Stimulated activated CD8-positive, alpha-beta memory T cell treated with anti-CD3 and anti-CD28 coated beads, Interleukin-15, amount 100 ng/mL, for 4 hours (primary cell): ENCODE results near the gene BCL2L15.
A peak's percentile ranks its signal among the peaks of the same experiment; 100 is the strongest.

Experiments used
- DNase-seq, 2 donors: peaks; one replicate each; pipeline ENCODE4 v3.0.0-alpha.2; 2020; ENCODE audit warnings: low read depth in 2 of 2

BCL2L15 gene

DNA sequence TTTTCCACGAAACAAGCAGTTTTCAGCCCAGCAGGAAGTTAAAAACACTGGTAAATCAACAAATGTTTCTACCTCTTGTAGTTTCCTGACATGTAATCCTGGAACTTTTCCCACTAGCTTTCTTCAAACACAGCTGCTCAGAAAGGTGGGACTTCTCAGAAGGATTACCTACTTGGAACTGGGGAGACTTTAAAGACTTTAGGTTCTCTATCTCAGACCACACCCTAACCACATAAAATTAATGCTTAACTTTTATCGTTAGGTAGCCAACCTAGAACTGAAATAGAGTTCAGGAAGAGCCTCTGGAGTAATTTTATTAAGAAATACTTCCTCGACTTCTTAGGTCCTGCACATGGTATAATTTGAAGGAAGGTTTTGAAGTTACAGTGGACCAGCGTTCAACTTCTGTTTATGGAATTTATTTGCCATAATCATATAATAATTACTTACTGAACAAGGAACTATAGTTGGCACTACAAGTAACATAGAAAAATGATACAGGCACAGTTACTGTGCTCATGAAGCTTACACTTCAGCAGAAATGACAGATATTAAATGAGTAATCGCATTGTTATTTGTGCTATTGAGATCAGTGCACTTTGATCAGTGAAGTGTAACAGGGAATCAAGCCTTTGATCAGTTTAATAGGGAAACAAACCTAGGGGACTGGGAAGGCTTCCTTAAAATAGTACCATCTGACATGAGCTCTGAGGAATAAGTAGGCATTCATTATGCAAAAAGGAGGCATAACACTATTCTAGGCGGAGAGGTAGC is at the start of gene BCL2L15:
Gene BCL2L15 (minus strand): TSS at position 180 of the 774 bp plus-strand sequence. CDS start 206 bp downstream, outside the sequence.
- no peak for DNase-seq

DNA sequence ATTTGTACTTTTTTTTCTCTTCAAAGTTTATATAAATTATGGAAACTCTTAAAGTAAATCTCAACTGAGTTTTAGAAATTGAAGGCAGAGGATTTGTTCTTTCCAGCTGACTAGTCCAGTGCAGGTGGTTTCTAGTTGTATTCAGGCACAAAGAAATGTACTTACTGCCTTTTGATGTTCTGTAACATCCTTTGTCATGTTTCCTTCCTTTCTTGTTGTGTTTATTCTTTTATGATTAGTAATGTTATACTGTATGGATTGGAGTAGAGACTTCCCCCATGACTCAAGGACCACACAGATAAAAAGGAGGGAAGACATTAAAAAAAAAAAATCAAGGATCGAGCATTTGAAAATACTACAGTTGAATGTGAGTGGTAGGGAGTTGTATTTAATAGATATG is 49.8 kb upstream of the BCL2L15 start:
- no peak for DNase-seq

DNA sequence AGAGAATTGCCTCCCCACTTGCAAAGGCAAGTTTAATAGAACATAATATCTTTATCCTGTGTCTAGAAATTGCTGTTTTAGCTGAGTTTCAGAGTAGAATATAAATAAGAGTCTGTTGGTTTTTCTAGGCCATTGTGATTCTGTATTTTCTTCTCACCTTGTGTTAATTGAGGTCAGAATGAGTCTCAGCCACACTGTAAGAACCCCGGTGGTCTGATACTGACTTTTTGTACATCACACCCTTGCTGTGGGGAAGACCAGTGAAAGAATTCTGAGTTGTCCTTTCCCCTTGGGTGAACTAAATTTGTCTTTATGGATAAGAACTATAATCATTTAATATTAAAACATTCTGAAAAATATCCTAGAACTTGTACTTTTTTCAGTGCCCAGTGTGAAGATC is 48.6 kb upstream of the BCL2L15 start:
- DNase-seq, result no peak

DNA sequence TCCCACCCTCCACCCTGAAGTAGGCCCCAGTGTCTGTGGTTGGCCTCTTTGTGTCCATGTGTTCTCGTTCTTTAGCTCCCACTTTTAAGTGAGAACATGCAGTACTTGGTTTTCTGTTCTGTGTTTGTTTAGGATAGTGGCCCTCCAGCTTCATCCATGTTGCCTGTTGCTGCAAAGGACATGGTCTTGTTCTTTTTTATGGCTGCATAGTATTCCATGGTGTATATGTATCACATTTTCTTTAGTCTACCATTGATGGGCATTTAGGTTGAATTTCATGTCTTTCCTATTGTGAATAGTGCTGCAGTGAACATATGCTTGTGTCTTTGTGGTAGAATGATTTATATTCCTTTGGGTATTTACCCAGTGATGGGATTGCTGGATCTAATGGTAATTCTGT is 47.8 kb upstream of the BCL2L15 start:
- DNase-seq, result no peak

DNA sequence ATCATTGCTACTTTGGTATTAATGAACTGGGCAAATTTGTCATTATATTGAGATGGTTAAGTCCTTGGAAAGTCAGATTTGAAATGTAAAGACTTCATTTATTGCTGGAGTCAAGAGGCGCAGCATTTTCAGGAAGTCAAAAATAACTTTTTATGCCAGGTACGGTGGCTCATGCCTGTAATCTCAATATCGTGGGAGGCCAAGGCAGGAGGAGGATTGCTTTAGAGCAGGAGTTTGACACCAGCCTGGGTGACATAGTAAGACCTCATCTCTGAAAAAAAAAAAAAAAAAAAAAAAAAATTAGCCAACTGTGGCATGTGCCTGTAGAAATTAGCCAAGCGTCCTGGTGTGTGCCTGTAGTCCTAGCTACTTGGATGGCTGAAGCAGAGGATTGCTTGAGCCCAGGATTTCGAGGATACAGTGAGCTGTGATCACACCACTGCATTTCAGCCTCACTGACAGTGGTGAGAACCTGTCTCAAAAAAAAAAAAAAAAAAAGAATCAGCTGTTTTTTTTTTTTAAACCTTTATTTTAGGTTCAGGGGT is 47.2 kb upstream of the BCL2L15 start:
- no peak for DNase-seq

DNA sequence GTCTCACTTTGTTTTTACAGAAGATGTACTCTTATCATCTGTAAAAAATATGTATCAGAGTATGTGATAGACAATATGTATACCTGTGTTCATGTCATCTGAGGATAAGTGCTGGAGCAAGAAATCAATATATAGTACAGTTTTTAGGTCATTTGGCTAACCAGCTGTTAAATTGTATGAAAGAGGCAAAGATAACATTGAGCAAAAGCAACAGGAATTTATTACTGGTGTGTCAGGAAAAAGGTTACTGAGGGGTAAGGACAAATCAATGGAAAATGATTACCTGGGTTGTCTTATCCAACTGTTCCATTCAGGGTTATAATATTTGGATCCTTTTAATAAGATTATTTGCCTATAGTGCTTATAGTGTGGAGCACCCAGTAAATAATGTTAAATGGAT is 46.6 kb upstream of the BCL2L15 start:
- no peak for DNase-seq

DNA sequence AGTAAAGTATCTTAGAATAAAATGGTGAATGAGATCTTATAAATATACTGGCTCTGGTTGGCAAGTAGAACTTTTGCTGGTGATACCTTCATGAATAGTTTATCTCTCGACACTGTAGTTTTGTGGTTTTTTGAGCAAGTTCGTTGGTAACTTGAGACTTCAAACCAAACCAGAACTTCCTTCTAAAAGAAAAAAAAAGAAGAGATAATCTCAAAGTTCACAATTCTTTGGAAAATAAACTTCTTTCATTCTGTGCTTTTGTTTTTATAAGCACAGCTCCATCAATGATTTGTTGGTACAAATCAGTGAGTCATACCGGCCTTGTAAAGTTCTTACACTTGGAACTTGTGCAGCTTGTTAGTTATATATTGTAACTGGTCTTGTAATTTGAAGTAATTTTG is 44.1 kb upstream of the BCL2L15 start:
- DNase-seq, result no peak

DNA sequence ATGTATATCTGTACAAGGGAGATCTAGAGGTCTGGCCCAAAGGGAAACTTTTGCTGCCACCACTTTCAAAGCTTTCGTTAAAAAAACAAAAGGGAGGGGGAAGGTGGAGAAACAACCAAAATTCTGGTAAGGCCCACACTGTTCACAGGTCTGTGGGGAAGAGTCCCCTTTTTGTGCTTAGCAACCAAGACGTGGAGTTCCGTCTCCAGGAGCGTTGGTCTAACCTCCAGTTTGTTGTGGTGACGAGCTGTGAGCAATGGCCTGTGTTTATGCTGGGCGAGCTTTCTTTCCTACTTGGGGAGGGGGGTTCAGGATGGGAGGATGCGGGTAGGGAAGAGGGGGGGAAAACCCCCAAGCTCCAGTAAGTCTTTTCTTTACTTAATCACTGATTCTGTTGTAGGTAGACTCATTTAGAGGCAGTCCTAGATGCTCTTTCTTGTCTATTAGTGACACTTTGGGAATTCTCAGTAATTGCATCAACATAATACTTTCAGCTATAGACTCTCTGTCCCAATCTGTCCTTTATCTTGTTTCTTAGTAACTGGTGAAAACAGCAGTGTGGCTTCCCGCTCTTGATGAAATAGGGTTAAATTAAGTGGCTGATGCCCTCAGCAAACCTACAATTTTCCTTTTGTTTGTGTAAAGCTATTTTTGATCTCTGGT is 43.2 kb upstream of the BCL2L15 start:
- DNase-seq, result peak; percentile 39 to 53

DNA sequence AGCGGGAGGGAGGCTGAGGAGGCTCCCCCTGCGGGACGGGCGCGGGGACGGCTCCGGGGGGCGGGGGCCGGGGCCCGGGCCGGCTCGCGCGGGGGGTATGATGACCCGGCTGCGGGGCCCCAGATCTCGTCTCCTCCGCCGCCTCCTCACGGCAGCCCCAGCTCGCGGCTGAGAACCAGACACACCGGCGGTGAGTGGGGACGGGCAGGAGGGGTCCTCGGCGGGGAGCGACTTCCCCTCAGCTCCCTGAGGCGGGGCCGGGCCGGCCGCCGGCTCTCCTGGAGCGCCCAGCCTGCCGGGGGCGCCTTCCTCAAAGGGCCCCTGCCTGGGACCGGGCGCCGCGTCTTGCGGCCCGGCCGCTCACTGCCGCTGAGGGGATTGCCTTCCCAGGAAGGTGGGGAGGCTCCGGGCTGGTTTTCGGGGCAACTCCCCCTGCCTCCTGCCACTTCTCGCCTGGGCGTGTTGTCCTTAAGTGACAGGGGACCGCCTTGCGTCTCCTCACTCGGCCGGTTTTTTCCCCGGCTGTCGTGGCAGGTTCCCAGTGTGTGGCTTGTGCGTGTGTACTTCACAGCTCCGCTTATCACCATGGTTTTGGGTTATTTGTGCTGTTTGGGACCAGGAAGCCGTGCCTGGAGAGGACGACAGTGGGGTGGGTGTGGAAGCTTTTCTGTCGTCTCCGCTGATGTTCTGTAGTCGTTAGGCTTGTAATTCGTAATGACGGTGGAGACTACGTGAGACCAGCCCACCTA is 42.5 kb upstream of the BCL2L15 start:
- DNase-seq, result peak; percentile 36 to 45

DNA sequence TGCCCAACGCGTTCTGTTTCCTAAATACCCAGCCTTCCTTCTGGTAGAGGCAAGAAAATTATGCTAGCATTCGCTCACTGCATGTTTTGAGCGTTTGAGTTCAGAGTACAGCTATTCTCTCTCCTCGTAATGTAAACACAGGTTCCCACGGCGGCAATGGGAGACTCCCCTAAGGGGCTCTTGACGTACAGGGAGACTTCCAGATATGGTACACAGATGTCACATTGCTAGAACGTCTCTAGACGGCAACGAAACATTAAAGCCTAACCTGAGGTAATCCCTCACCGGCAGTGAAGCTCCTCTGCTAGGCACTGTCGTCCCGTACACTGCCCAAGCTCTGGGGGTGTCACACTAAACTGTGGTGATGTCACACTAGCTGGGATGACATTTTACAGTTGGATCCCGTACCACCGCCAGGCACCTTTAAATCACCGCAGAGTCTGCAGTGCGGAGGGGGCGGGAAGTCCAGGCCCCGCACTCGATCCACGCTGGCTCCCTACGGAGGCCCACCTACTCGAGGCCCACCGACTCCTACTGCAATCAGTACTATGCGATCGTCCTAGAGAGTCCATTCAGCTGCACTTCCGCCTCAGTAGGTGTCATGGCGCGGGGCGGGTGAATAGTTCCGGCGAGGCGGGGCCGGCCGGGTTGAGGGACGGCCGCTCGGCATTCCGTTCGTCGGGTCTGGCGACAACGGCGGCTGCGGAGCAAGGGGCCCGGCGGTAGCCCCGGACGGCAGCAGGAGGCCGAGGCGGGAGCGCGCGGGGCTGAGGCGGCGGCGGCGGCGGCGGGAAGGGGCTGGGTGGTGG is 41.8 kb upstream of the BCL2L15 start, which contains the start of gene HIPK1:
Gene HIPK1 (plus strand): TSS at position 384 of the 809 bp plus-strand sequence.
- DNase-seq, result peak; percentile 81 to 86

DNA sequence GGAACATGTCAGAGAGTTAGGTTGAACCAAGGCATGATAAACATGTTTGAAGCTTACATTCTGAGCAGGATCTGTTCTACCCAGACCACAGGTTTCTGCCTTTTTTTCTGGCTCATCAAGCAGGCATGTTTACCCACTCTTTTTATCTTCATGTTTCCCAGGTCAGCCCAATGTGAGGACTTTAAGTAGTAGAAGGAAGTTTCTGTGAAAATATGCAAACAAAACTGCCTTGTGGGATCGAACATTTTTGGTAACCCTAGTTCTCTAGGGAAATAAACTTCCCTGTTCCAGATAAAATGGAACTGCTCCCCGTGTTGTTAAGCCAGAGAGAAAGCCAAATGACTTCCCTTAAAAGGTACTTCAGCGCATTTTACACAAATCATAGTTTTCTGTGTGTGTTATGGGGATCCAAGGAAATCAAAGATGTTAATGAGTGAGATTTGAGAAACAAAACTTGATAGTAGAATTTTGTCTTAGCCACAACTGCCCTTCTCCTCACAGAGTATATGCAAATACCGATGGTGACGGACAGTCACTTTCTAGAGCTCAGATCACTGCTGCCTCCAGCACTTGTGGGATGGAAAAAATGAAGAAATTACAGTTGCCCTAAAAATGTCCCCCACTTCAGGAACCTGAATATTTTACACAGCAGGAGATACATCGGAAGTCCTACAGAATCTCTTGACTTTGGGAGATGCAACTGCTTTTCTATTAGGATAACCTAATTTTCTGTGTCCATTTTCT is 41.0 kb upstream of the BCL2L15 start:
- DNase-seq, result no peak

DNA sequence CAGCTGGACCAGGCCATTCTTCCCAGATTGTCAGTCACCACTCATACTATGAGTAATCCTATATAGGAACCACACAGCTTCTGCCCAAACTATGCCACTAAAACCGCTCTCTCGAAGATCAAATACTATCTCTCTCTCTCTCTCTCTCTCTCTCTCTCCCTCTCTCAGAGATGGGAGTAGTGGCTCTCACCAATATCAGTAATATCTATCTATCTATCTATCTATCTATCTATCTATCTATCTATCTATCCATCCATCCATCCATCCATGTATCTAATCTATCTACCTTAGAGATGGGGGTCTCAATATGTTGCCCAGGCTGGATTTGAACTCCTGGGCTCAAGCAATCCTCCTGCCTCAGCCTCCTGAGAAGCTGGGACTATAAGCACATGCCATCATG is 37.1 kb upstream of the BCL2L15 start:
- no peak for DNase-seq

DNA sequence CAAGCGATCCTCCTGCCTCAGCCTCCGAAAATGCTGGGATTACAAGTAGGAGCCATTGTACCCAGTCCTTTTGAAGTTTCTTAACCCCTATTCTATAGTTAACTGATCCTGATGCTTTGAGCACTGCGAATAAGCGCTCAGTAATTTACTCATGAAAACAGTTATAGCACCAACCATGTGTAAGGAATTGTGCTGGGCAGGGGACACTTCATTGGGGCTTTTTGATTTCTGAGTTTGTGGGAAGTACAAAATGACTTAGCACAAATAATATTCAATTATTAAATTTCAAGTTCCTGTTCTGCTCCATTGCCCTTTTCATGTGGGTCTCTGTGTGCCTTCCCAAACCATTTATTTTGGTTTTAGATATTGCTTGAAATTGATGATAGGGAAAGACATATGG is 35.6 kb upstream of the BCL2L15 start:
- no peak for DNase-seq

DNA sequence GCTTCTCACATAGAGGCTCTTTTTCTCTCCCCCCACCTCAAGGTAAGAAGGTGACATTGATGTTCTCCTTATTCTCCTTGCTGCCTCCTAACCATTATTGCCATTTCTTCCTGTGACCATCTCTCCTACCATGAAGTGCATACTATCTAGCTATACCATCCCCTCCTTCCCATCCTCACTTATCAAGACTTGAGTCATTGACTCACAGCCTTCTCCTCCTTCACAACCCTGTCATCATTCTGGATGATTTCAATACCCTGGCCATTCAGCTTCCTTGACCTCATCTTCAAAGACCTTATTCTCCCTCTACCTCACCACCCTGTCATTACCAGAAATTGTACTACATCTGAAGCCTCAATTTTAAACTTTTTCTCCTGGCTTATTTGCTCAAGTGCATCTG is 30.9 kb upstream of the BCL2L15 start:
- DNase-seq, result no peak

DNA sequence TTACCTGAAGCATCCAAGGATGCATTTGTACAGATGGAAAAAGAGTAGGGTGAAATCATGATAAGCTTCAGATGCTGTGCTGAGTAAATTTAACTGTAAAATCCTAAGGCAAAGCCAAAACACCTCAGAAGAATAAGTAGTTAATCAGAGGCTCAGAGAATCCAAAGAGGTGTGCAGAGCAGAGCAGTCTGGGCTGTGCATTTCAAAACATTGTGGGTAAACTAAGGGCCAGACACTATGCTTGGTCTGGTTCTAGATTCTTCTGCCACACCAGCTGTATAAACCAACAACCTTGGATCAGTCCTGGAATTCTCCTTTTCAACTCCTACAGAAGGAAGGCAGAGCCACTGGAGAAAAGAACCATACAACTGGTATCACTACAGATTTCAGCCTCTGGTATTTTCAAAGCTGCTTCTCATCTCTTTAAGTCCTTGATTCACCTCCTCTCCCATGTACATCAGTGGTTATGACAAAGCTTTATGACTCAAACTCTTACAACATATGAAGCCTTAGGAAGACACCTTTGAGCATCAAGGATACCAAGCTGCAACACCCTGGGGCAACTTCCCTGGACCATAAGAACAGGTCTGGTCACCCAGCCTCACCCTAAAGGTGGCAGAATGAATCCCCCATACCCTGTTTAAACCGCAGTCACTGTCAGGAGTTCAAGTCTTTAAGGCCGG is 30.2 kb upstream of the BCL2L15 start:
- no peak for DNase-seq

DNA sequence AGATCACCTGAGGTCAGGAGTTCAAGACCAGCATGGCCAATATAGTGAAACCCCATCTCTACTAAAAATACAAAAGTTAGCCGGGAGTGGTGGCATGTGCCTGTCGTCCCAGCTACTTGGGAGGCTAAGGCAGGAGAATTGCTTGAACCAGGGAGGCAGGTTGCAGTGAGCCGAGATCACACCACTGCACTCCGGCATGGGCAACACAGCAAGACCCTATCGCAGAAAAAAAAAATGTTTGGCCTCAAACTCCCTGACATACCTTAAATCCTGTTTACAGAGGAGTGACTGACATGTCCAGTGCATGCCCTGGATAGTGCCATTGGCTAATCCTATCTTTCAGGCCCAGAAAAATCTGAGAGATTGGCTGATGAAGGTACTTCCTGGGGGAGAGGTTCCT is 29.6 kb upstream of the BCL2L15 start:
- DNase-seq, result no peak

DNA sequence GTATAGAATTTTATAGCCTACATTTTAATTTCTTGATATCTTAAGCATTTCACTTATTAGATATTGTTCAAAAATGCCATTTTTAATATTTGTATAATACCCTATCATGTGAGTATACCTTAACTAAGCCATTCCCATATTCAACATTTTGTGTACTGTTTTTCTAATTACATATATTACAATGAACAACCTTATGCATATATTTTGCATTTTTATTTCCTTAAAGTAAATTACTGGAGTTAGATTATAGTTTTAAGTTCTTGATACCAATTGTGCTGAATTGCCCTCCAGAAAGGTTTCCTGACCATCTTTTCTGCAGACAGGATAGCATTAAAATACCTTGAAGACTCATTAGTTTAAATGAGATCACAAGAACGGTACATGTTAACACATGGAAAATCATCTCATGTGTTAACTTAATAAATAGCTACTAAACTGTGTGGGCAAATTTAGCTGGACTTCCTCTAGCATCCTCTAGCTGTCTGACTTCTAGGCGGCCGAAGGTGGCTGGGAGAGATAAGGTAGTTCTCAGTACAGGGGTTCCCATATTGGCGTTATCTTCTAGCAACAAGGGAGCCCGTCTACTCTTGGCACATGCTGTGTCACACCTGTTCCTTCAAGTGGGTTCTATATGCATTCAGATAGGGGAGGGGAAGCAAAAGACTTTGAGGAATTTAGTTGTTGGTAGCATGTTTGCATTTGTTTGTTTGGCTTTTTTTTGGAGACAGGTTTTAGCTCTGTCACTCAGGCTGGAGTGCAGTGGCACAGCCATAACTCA is 26.7 kb upstream of the BCL2L15 start:
- DNase-seq, result no peak

DNA sequence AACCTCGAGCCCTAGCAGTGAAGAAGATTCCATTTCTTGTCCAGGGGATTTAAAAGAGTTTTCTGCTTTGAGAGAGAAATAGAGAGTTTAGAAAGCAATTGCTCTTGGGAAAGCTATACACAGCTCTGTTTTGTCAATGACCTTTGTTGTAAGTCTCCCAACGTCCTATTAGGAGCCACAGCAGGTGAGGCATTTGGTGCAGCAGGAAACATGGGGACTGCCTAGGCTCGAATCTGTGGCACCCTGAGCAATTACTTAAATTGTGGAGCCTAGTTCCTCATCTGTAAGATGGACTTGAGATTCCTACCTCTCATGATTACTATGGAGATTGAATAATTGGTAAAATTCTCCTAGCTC is 25.9 kb upstream of the BCL2L15 start:
- no peak for DNase-seq

DNA sequence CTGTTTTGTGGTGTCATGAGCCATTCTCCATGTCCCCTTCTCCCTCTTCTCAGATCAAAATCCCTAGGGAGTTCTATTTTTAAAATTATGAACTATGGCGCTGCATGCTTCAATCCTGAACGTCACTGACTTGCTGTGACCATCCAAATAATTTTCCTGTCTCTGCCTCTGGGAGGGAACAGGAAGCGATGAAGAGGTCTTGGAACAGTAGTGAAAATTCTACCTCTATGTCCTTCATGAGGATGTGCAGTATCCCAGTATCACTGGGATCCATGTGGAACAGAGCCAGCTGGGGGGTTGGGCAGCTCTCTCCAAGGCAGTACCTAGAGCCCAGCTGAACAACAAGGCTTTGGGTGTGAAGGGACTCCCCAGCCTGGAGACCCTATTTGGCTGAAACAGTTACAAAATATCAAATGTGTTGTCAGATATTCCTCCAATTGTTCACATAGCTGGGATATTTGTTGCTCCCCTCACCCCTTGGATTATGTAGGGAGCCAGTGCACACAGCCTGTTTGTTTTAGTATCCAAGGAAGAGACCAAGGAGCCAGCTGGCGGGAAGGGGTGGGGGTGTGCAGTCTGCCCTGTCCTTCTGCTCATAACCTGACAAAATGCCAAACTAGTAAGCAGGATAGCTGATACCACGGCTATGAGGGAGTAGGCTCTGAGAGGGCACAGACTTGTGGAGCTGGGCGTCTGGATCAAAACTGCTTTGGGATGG is 25.4 kb upstream of the BCL2L15 start:
- DNase-seq, result no peak
